ENCODE data around the gene PBX2.

PBX2 gene, protein sequence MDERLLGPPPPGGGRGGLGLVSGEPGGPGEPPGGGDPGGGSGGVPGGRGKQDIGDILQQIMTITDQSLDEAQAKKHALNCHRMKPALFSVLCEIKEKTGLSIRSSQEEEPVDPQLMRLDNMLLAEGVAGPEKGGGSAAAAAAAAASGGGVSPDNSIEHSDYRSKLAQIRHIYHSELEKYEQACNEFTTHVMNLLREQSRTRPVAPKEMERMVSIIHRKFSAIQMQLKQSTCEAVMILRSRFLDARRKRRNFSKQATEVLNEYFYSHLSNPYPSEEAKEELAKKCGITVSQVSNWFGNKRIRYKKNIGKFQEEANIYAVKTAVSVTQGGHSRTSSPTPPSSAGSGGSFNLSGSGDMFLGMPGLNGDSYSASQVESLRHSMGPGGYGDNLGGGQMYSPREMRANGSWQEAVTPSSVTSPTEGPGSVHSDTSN

DNA sequence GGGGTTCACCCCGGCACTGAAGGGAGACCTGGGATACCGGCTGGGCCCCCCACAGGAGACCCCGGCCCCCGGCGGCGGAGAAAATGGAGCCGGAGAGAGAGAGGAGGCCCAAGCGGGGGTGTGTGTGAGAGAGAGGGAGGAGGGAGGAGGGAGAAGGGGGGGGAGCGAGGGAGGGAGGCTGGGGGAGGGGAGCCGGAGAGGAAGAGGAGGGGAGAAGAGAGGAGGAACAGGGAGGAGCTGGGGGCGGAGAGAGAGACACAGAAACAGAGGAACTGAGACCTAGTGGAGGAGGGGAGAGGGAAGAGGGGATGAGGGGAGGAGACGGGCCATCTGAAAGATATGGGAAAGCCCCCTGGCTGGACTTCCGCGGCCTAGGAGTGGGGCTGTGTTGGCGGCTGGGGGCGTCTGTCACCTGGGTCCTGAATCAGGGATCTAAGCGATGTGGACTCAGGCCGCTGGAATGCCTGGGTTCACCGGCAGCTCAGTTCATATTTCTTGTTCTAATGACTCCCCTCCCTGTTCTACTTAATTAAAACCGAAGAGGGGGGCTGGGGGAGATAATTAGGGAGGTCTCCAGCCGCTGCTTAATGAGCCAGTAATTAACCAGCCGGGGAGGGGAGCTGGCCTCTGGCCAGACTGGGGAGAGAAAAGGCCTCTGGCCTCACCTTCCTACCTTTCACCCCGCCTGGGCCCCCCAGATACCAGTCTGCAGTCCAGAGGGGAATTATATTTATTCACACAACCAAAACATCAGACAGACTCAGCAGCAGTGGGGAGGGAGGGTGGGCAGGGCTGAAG, at the start of gene PBX2:
Gene PBX2 (minus strand): TSS at position 149 of the 798 bp plus-strand sequence. CDS start 287 bp downstream, outside the sequence.
- peaks cover 8% of the 10 kb centered on the region for H3K4me1 ChIP-seq (ENCODE audit: insufficient read depth, insufficient read length)
- peak; percentile 66 for DNase-seq (ENCODE audit: low read depth, low spot score)

DNA sequence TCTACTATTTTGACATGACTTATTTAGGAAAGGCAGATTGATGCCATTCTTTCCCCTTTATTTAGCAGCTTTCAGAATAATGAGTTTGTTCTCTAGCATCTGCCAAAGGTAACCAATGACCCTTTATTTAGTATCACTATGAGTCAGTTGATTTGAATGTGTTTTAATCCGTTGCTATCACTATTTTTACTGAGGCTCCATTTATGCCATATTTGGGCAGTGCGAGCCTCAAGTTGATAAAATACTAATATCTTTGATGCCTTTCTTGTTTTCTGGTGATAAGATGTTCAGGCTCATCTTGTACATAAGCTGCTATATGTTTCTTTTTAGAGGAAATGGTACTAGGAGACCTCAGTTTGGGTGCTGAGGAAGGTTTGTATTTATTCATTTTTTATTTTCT, 49.5 kb upstream of the PBX2 start:
- Histone ChIP-seq H3K9ac (ENCODE audit: insufficient read length, low read depth) (no peak overlapping the region), H3K9me3 (ENCODE audit: insufficient read depth, low read length) (no peaks in the 10 kb centered on the region), H3K36me3 (ENCODE audit: insufficient read depth, insufficient read length, low read length) (no peaks in the 10 kb centered on the region), H3K4me3 (ENCODE audit: insufficient read length, low read depth) (no peak overlapping the region), H3K27me3 (ENCODE audit: insufficient read depth, insufficient read length) (no peaks in the 10 kb centered on the region), H3K4me1 (ENCODE audit: insufficient read depth, insufficient read length) (no peaks in the 10 kb centered on the region)
- TF ChIP-seq YY1 (IDR thresholded peaks at IDR 0.05; ENCODE audit: insufficient read depth, insufficient read length) (no peak), ZNF274 (IDR thresholded peaks at IDR 0.05; ENCODE audit: low read depth, low read length) (no peak), SUZ12 (IDR thresholded peaks at IDR 0.05; ENCODE audit: extremely low read depth, insufficient read depth, insufficient read length) (no peak)
- DNase-seq (ENCODE audit: low read depth, low spot score): no peak

More for the DNA sequence above, at the start of gene PBX2:
- H3K27me3 ChIP-seq (ENCODE audit: insufficient read depth, insufficient read length): no peaks in the 10 kb centered on the region
- H3K9me3 ChIP-seq (ENCODE audit: insufficient read depth, low read length): no peaks in the 10 kb centered on the region
- peak within 1 kb of the TSS; percentile 58 for H3K4me3 ChIP-seq (ENCODE audit: insufficient read length, low read depth)
- TF ChIP-seq YY1 (IDR thresholded peaks at IDR 0.05; ENCODE audit: insufficient read depth, insufficient read length) (no peak), SUZ12 (IDR thresholded peaks at IDR 0.05; ENCODE audit: extremely low read depth, insufficient read depth, insufficient read length) (no peak), ZNF274 (IDR thresholded peaks at IDR 0.05; ENCODE audit: low read depth, low read length) (no peak)
- peak within 1 kb of the TSS; percentile 83 for H3K9ac ChIP-seq (ENCODE audit: insufficient read length, low read depth)
- peaks cover 22% of the 10 kb centered on the region for H3K36me3 ChIP-seq (ENCODE audit: insufficient read depth, insufficient read length, low read length)

DNA sequence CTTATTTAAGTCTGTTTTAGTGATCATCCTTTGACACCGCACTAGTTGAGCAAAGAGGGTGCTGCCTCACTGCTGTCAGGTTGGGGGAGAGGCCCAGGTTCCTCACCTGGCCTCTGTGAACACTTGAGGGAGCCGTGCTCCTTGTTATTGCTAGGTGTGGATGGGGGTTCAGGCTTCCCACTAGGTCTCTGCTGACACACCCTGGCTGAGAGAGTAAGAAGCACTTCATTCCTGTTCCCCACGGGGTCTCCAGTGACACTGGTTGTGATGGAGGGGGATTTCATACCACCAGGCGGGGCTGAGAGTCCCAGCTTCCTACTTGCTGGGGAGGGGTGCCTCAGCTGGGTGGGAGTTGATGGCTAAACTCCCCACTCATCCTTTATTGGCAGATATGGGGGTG, 44.9 kb upstream of the PBX2 start:
- Histone ChIP-seq H3K9me3 (ENCODE audit: insufficient read depth, low read length) (no peaks in the 10 kb centered on the region), H3K9ac (ENCODE audit: insufficient read length, low read depth) (no peak overlapping the region), H3K36me3 (ENCODE audit: insufficient read depth, insufficient read length, low read length) (no peaks in the 10 kb centered on the region), H3K4me3 (ENCODE audit: insufficient read length, low read depth) (no peak overlapping the region), H3K4me1 (ENCODE audit: insufficient read depth, insufficient read length) (no peaks in the 10 kb centered on the region), H3K27me3 (ENCODE audit: insufficient read depth, insufficient read length) (no peaks in the 10 kb centered on the region)
- TF ChIP-seq ZNF274 (IDR thresholded peaks at IDR 0.05; ENCODE audit: low read depth, low read length) (no peak), YY1 (IDR thresholded peaks at IDR 0.05; ENCODE audit: insufficient read depth, insufficient read length) (no peak), SUZ12 (IDR thresholded peaks at IDR 0.05; ENCODE audit: extremely low read depth, insufficient read depth, insufficient read length) (no peak)
- no peak for DNase-seq (ENCODE audit: low read depth, low spot score)

DNA sequence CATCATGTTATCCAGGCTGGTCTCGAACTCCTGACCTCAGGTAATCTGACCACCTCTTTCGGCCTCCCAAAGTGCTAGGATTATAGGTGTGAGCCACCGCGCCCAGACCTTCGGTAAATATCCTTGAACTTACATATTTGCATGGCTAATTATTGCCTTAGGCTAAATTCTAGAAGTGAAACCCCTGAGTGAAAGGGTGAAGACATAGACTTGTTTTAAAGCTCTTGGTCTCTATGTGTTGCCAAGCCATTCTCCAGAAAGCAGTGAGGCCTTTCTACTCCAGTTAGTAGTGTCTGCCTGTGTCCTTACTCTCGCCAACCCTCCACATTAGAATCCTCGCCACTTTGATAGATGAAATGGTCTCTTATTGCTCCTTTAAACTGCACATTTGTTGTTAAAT, 36.4 kb upstream of the PBX2 start:
- DNase-seq (ENCODE audit: low read depth, low spot score): no peak
- Histone ChIP-seq H3K4me1 (ENCODE audit: insufficient read depth, insufficient read length) (no peaks in the 10 kb centered on the region), H3K9ac (ENCODE audit: insufficient read length, low read depth) (no peak overlapping the region), H3K9me3 (ENCODE audit: insufficient read depth, low read length) (no peaks in the 10 kb centered on the region), H3K36me3 (ENCODE audit: insufficient read depth, insufficient read length, low read length) (no peaks in the 10 kb centered on the region), H3K4me3 (ENCODE audit: insufficient read length, low read depth) (no peak overlapping the region), H3K27me3 (ENCODE audit: insufficient read depth, insufficient read length) (no peaks in the 10 kb centered on the region)
- TF ChIP-seq YY1 (IDR thresholded peaks at IDR 0.05; ENCODE audit: insufficient read depth, insufficient read length): no peak
- no peak for TF ChIP-seq ZNF274 (IDR thresholded peaks at IDR 0.05; ENCODE audit: low read depth, low read length)
- TF ChIP-seq SUZ12 (IDR thresholded peaks at IDR 0.05; ENCODE audit: extremely low read depth, insufficient read depth, insufficient read length): no peak

DNA sequence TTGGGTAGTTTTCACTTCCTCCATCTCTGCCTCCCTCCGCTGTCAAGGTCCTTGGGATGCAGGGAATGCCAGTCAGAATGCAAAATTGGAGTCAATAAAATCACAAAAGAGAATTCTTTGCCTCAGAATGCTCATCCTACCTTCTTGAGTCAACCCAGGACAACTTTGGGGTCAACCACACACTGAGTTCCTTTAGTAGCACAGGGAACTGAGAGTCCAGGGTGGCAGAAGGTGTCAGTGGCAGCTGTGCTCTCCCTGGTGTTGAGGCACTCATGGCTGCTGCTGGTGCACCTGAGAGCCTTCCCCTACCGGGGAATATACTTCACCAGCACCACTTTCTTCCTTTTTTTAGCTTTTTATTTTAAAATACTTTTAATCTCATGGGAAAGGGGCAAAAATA, 34.7 kb upstream of the PBX2 start:
- no peak overlapping the region for H3K9ac ChIP-seq (ENCODE audit: insufficient read length, low read depth)
- H3K4me1 ChIP-seq (ENCODE audit: insufficient read depth, insufficient read length): no peaks in the 10 kb centered on the region
- no peaks in the 10 kb centered on the region for H3K27me3 ChIP-seq (ENCODE audit: insufficient read depth, insufficient read length)
- no peak overlapping the region for H3K4me3 ChIP-seq (ENCODE audit: insufficient read length, low read depth)
- no peaks in the 10 kb centered on the region for H3K9me3 ChIP-seq (ENCODE audit: insufficient read depth, low read length)
- no peaks in the 10 kb centered on the region for H3K36me3 ChIP-seq (ENCODE audit: insufficient read depth, insufficient read length, low read length)
- TF ChIP-seq YY1 (IDR thresholded peaks at IDR 0.05; ENCODE audit: insufficient read depth, insufficient read length) (no peak), ZNF274 (IDR thresholded peaks at IDR 0.05; ENCODE audit: low read depth, low read length) (no peak), SUZ12 (IDR thresholded peaks at IDR 0.05; ENCODE audit: extremely low read depth, insufficient read depth, insufficient read length) (no peak)
- DNase-seq (ENCODE audit: low read depth, low spot score): no peak

DNA sequence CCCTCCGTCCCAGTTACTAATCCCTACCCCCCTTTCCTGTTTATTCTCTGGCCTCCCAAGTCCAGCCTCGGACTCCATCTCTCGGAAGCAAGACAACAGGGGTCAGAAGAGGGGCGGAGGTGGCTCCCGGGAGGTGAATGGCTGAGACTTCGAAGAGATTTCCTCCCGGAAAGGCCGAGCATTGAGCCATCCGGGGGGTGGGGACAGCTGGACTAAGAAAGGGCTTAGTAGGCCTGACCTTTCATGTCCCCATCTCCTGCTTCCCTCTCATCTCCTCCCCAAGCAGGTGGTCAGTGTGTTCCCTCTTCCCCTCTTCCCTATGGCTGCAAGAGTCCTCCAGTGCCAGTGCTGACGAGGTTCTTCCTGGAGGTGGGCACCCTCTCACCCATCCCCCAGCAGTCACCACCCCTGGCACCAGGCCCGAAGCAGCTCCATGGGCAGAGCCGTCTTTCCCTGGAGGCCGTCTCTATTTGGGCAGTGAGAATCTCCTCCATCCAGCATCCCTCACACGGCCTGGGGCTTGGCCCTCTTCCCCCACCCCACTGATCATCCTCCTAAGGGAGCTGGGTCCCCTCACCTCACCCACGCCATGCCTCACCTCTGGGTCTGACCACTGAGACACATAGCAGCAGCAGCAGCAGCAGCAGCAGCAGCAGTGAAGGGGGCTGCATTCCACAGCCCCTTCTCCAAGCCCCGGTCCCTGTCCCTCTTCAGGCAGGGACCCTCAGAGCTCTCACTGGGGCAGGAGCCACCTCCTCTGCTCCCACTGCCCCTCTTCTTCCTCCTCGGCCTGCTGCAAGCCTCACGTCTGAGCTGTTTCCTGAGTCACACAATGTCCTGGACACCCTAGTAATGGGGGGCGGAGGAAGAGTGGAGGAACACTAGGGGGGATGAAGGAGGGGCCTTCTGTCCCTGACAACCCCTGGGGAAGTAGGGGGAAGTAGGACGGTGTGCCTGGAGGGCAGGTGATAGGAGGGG, 33.5 kb upstream of the PBX2 start, which contains the start of gene NOTCH4:
Gene NOTCH4 (minus strand): TSS at position 810 of the 978 bp plus-strand sequence. CDS start 139 bp downstream, at position 671.
- TF ChIP-seq ZNF274 (IDR thresholded peaks at IDR 0.05; ENCODE audit: low read depth, low read length) (no peak), YY1 (IDR thresholded peaks at IDR 0.05; ENCODE audit: insufficient read depth, insufficient read length) (no peak), SUZ12 (IDR thresholded peaks at IDR 0.05; ENCODE audit: extremely low read depth, insufficient read depth, insufficient read length) (no peak)
- no peak for DNase-seq (ENCODE audit: low read depth, low spot score)
- Histone ChIP-seq H3K4me3 (ENCODE audit: insufficient read length, low read depth) (no peak within 1 kb of the TSS), H3K4me1 (ENCODE audit: insufficient read depth, insufficient read length) (no peaks in the 10 kb centered on the region), H3K9ac (ENCODE audit: insufficient read length, low read depth) (no peak within 1 kb of the TSS), H3K27me3 (ENCODE audit: insufficient read depth, insufficient read length) (no peaks in the 10 kb centered on the region), H3K9me3 (ENCODE audit: insufficient read depth, low read length) (no peaks in the 10 kb centered on the region), H3K36me3 (ENCODE audit: insufficient read depth, insufficient read length, low read length) (no peaks in the 10 kb centered on the region)
